Measurements from ENCODE around the gene EMB.
"Not testable (repeated sequence)": the region's sequence is repeated elsewhere in the genome, so short reads cannot be mapped to it uniquely, and the experiment has no call there.

EMB gene

GRCh38 chr5:50440651-50441492 is at the start of gene EMB:
Gene EMB, minus strand, starts transcription at chr5:50441288. Its CDS starts 137 bp downstream, at chr5:50441151.
- DNase-seq (ENCODE audit: low spot score), result no peak

- DNase-seq (ENCODE audit: low spot score), result not testable (repeated sequence)
These were observed 48.4 kb upstream of the EMB start for GRCh38 chr5:50489491-50489890.

GRCh38 chr5:50478790-50479189 is 37.7 kb upstream of the EMB start:
- not testable (repeated sequence) for DNase-seq (ENCODE audit: low spot score)

- no peak for DNase-seq (ENCODE audit: low spot score)
These were observed 35.5 kb upstream of the EMB start for GRCh38 chr5:50476549-50476948.

- DNase-seq (ENCODE audit: low spot score), result not testable (repeated sequence)
These were observed 23.9 kb upstream of the EMB start for GRCh38 chr5:50465015-50465414.

- DNase-seq (ENCODE audit: low spot score), result no peak
These were observed 22.6 kb upstream of the EMB start for GRCh38 chr5:50463726-50464125.

- no peak for DNase-seq (ENCODE audit: low spot score)
These were observed 22.0 kb upstream of the EMB start for GRCh38 chr5:50463047-50463446.

GRCh38 chr5:50462579-50462978 is 21.5 kb upstream of the EMB start:
- DNase-seq (ENCODE audit: low spot score), result not testable (repeated sequence)

GRCh38 chr5:50458372-50458771 is 17.3 kb upstream of the EMB start:
- DNase-seq (ENCODE audit: low spot score), result not testable (repeated sequence)

- not testable (repeated sequence) for DNase-seq (ENCODE audit: low spot score)
These were observed 8.2 kb upstream of the EMB start for GRCh38 chr5:50449241-50449640.

- DNase-seq (ENCODE audit: low spot score), result no peak
These were observed 6.9 kb upstream of the EMB start for GRCh38 chr5:50447941-50448340.

GRCh38 chr5:50447228-50447627 is 6.1 kb upstream of the EMB start:
- no peak for DNase-seq (ENCODE audit: low spot score)

- DNase-seq (ENCODE audit: low spot score), result peak; percentile 38
These were observed 4.3 kb upstream of the EMB start for GRCh38 chr5:50445296-50445949.

- DNase-seq (ENCODE audit: low spot score), result not testable (repeated sequence)
These were observed 1.8 kb upstream of the EMB start for GRCh38 chr5:50442559-50443539.

GRCh38 chr5:50441493-50441955 is 436 bp upstream of the EMB start:
- no peak for DNase-seq (ENCODE audit: low spot score)

GRCh38 chr5:50439221-50439620 is 1.9 kb downstream of the EMB start:
- DNase-seq (ENCODE audit: low spot score), result no peak

- DNase-seq (ENCODE audit: low spot score), result not testable (repeated sequence)
These were observed 3.0 kb downstream of the EMB start for GRCh38 chr5:50438060-50438459.

GRCh38 chr5:50435168-50435567 is 5.9 kb downstream of the EMB start:
- DNase-seq (ENCODE audit: low spot score), result no peak

GRCh38 chr5:50431133-50431904 is 9.8 kb downstream of the EMB start:
- not testable (repeated sequence) for DNase-seq (ENCODE audit: low spot score)

- DNase-seq (ENCODE audit: low spot score), result not testable (repeated sequence)
These were observed 17.8 kb downstream of the EMB start for GRCh38 chr5:50423100-50423799.

All from pons (tissue), 1 donor.